ENCODE data around the gene ENPP5.
"Not testable (repeated sequence)": the region's sequence is repeated elsewhere in the genome, so short reads cannot be mapped to it uniquely, and the experiment has no call there.

Gene ENPP5

GRCh38 chr6:46136831-46137230 lies 33.9 kb downstream of the ENPP5 start:
- H3K9ac ChIP-seq (ENCODE audit: low read depth in 1 of 2, low read length in 2 of 2) = no peak overlapping the region
- no peak overlapping the region for H3K4me3 ChIP-seq (ENCODE audit: low read length in 2 of 2)
- no peaks in the 10 kb centered on the region for H3K4me1 ChIP-seq (ENCODE audit: control insufficient read depth in 2 of 2, insufficient read depth in 2 of 2, low read length in 2 of 2)
- no peaks in the 10 kb centered on the region for H3K9me3 ChIP-seq (ENCODE audit: control insufficient read depth in 2 of 2, low read length in 2 of 2)
- H3K27ac ChIP-seq (ENCODE audit: low read depth in 2 of 2, low read length in 2 of 2) = no peak overlapping the region
- H3K27me3 ChIP-seq (ENCODE audit: control insufficient read depth in 2 of 2, insufficient read depth in 2 of 2, low read length in 2 of 2) = no peaks in the 10 kb centered on the region
- H3K36me3 ChIP-seq (ENCODE audit: control insufficient read depth in 2 of 2, insufficient read depth in 2 of 2, low read length in 2 of 2) = peaks cover 0 to 2% of the 10 kb centered on the region in 2 donors

- no peaks in the 10 kb centered on the region for H3K27me3 ChIP-seq (ENCODE audit: control insufficient read depth in 2 of 2, insufficient read depth in 2 of 2, low read length in 2 of 2)
- H3K9me3 ChIP-seq (ENCODE audit: control insufficient read depth in 2 of 2, low read length in 2 of 2) = no peaks in the 10 kb centered on the region
- H3K9ac ChIP-seq (ENCODE audit: low read depth in 1 of 2, low read length in 2 of 2) = no peak overlapping the region
- no peak overlapping the region for H3K27ac ChIP-seq (ENCODE audit: low read depth in 2 of 2, low read length in 2 of 2)
- H3K36me3 ChIP-seq (ENCODE audit: control insufficient read depth in 2 of 2, insufficient read depth in 2 of 2, low read length in 2 of 2) = peaks cover 0 to 2% of the 10 kb centered on the region in 2 donors
- peaks cover 2 to 3% of the 10 kb centered on the region in 2 donors for H3K4me1 ChIP-seq (ENCODE audit: control insufficient read depth in 2 of 2, insufficient read depth in 2 of 2, low read length in 2 of 2)
- H3K4me3 ChIP-seq (ENCODE audit: low read length in 2 of 2) = no peak overlapping the region
Measured at GRCh38 chr6:46135176-46135575, 35.6 kb downstream of the ENPP5 start.

GRCh38 chr6:46134216-46134615 lies 36.6 kb downstream of the ENPP5 start:
- H3K27ac ChIP-seq (ENCODE audit: low read depth in 2 of 2, low read length in 2 of 2) = no peak overlapping the region
- H3K27me3 ChIP-seq (ENCODE audit: control insufficient read depth in 2 of 2, insufficient read depth in 2 of 2, low read length in 2 of 2) = no peaks in the 10 kb centered on the region
- H3K9ac ChIP-seq (ENCODE audit: low read depth in 1 of 2, low read length in 2 of 2) = no peak overlapping the region
- H3K9me3 ChIP-seq (ENCODE audit: control insufficient read depth in 2 of 2, low read length in 2 of 2) = no peaks in the 10 kb centered on the region
- H3K36me3 ChIP-seq (ENCODE audit: control insufficient read depth in 2 of 2, insufficient read depth in 2 of 2, low read length in 2 of 2) = no peaks in the 10 kb centered on the region
- H3K4me3 ChIP-seq (ENCODE audit: low read length in 2 of 2) = no peak overlapping the region
- H3K4me1 ChIP-seq (ENCODE audit: control insufficient read depth in 2 of 2, insufficient read depth in 2 of 2, low read length in 2 of 2) = peaks cover 2 to 3% of the 10 kb centered on the region in 2 donors

GRCh38 chr6:46131291-46131690 lies 39.5 kb downstream of the ENPP5 start:
- not testable (repeated sequence) for H3K27ac ChIP-seq (ENCODE audit: low read depth in 2 of 2, low read length in 2 of 2); H3K9ac ChIP-seq (ENCODE audit: low read depth in 1 of 2, low read length in 2 of 2); H3K36me3 ChIP-seq (ENCODE audit: control insufficient read depth in 2 of 2, insufficient read depth in 2 of 2, low read length in 2 of 2); H3K9me3 ChIP-seq (ENCODE audit: control insufficient read depth in 2 of 2, low read length in 2 of 2); H3K27me3 ChIP-seq (ENCODE audit: control insufficient read depth in 2 of 2, insufficient read depth in 2 of 2, low read length in 2 of 2); H3K4me3 ChIP-seq (ENCODE audit: low read length in 2 of 2); H3K4me1 ChIP-seq (ENCODE audit: control insufficient read depth in 2 of 2, insufficient read depth in 2 of 2, low read length in 2 of 2)

- no peaks in the 10 kb centered on the region for H3K36me3 ChIP-seq (ENCODE audit: control insufficient read depth in 2 of 2, insufficient read depth in 2 of 2, low read length in 2 of 2)
- H3K9ac ChIP-seq (ENCODE audit: low read depth in 1 of 2, low read length in 2 of 2) = peak overlapping the region; percentile 89 to 97
- no peaks in the 10 kb centered on the region for H3K27me3 ChIP-seq (ENCODE audit: control insufficient read depth in 2 of 2, insufficient read depth in 2 of 2, low read length in 2 of 2)
- H3K4me3 ChIP-seq (ENCODE audit: low read length in 2 of 2) = peak overlapping the region; percentile 66 to 98
- H3K9me3 ChIP-seq (ENCODE audit: control insufficient read depth in 2 of 2, low read length in 2 of 2) = no peaks in the 10 kb centered on the region
- peaks cover 3 to 5% of the 10 kb centered on the region in 2 donors for H3K4me1 ChIP-seq (ENCODE audit: control insufficient read depth in 2 of 2, insufficient read depth in 2 of 2, low read length in 2 of 2)
- no peak overlapping the region for H3K27ac ChIP-seq (ENCODE audit: low read depth in 2 of 2, low read length in 2 of 2)
Measured at GRCh38 chr6:46130666-46131065, 40.1 kb downstream of the ENPP5 start.

GRCh38 chr6:46129629-46130511 lies 40.9 kb downstream of the ENPP5 start, which contains the start of gene ENPP4:
ENPP4 (plus strand) TSS chr6:46129989; CDS start chr6:46139584, 9,595 bp downstream.
- no peaks in the 10 kb centered on the region for H3K27me3 ChIP-seq (ENCODE audit: control insufficient read depth in 2 of 2, insufficient read depth in 2 of 2, low read length in 2 of 2)
- H3K4me1 ChIP-seq (ENCODE audit: control insufficient read depth in 2 of 2, insufficient read depth in 2 of 2, low read length in 2 of 2) = peaks cover 3 to 5% of the 10 kb centered on the region in 2 donors
- H3K9me3 ChIP-seq (ENCODE audit: control insufficient read depth in 2 of 2, low read length in 2 of 2) = no peaks in the 10 kb centered on the region
- peak within 1 kb of the TSS; percentile 89 to 97 for H3K9ac ChIP-seq (ENCODE audit: low read depth in 1 of 2, low read length in 2 of 2)
- H3K4me3 ChIP-seq (ENCODE audit: low read length in 2 of 2) = peak within 1 kb of the TSS; percentile 66 to 98
- H3K27ac ChIP-seq (ENCODE audit: low read depth in 2 of 2, low read length in 2 of 2) = peak within 1 kb of the TSS; percentile 77 to 84
- no peaks in the 10 kb centered on the region for H3K36me3 ChIP-seq (ENCODE audit: control insufficient read depth in 2 of 2, insufficient read depth in 2 of 2, low read length in 2 of 2)

GRCh38 chr6:46129291-46129628 lies 41.5 kb downstream of the ENPP5 start:
- Histone ChIP-seq H3K36me3 (ENCODE audit: control insufficient read depth in 2 of 2, insufficient read depth in 2 of 2, low read length in 2 of 2) (no peaks in the 10 kb centered on the region), H3K27ac (ENCODE audit: low read depth in 2 of 2, low read length in 2 of 2) (peak overlapping the region; percentile 62 to 84), H3K4me1 (ENCODE audit: control insufficient read depth in 2 of 2, insufficient read depth in 2 of 2, low read length in 2 of 2) (peaks cover 3 to 5% of the 10 kb centered on the region in 2 donors), H3K4me3 (ENCODE audit: low read length in 2 of 2) (peak overlapping the region; percentile 66 to 98), H3K27me3 (ENCODE audit: control insufficient read depth in 2 of 2, insufficient read depth in 2 of 2, low read length in 2 of 2) (no peaks in the 10 kb centered on the region), H3K9ac (ENCODE audit: low read depth in 1 of 2, low read length in 2 of 2) (peak overlapping the region; percentile 89 to 97), H3K9me3 (ENCODE audit: control insufficient read depth in 2 of 2, low read length in 2 of 2) (no peaks in the 10 kb centered on the region)

GRCh38 chr6:46128476-46128875 lies 42.3 kb downstream of the ENPP5 start:
- Histone ChIP-seq H3K36me3 (ENCODE audit: control insufficient read depth in 2 of 2, insufficient read depth in 2 of 2, low read length in 2 of 2) (no peaks in the 10 kb centered on the region), H3K27me3 (ENCODE audit: control insufficient read depth in 2 of 2, insufficient read depth in 2 of 2, low read length in 2 of 2) (no peaks in the 10 kb centered on the region), H3K9ac (ENCODE audit: low read depth in 1 of 2, low read length in 2 of 2) (peak overlapping the region in 1 of 2 donors; percentile 89), H3K27ac (ENCODE audit: low read depth in 2 of 2, low read length in 2 of 2) (no peak overlapping the region), H3K4me3 (ENCODE audit: low read length in 2 of 2) (peak overlapping the region; percentile 2 to 98), H3K9me3 (ENCODE audit: control insufficient read depth in 2 of 2, low read length in 2 of 2) (no peaks in the 10 kb centered on the region), H3K4me1 (ENCODE audit: control insufficient read depth in 2 of 2, insufficient read depth in 2 of 2, low read length in 2 of 2) (peaks cover 3 to 5% of the 10 kb centered on the region in 2 donors)

GRCh38 chr6:46119679-46120078 lies 51.1 kb downstream of the ENPP5 start:
- not testable (repeated sequence) for H3K36me3 ChIP-seq (ENCODE audit: control insufficient read depth in 2 of 2, insufficient read depth in 2 of 2, low read length in 2 of 2)

GRCh38 chr6:46118836-46119235 lies 51.9 kb downstream of the ENPP5 start:
- no peak overlapping the region for H3K27ac ChIP-seq (ENCODE audit: low read depth in 2 of 2, low read length in 2 of 2)
- no peaks in the 10 kb centered on the region for H3K9me3 ChIP-seq (ENCODE audit: control insufficient read depth in 2 of 2, low read length in 2 of 2)
- no peaks in the 10 kb centered on the region for H3K27me3 ChIP-seq (ENCODE audit: control insufficient read depth in 2 of 2, insufficient read depth in 2 of 2, low read length in 2 of 2)
- H3K36me3 ChIP-seq (ENCODE audit: control insufficient read depth in 2 of 2, insufficient read depth in 2 of 2, low read length in 2 of 2) = no peaks in the 10 kb centered on the region
- H3K9ac ChIP-seq (ENCODE audit: low read depth in 1 of 2, low read length in 2 of 2) = no peak overlapping the region
- no peak overlapping the region for H3K4me3 ChIP-seq (ENCODE audit: low read length in 2 of 2)
- no peaks in the 10 kb centered on the region for H3K4me1 ChIP-seq (ENCODE audit: control insufficient read depth in 2 of 2, insufficient read depth in 2 of 2, low read length in 2 of 2)

More at GRCh38 chr6:46119679-46120078, 51.1 kb downstream of the ENPP5 start:
- H3K27ac ChIP-seq (ENCODE audit: low read depth in 2 of 2, low read length in 2 of 2); H3K27me3 ChIP-seq (ENCODE audit: control insufficient read depth in 2 of 2, insufficient read depth in 2 of 2, low read length in 2 of 2); H3K4me3 ChIP-seq (ENCODE audit: low read length in 2 of 2); H3K9ac ChIP-seq (ENCODE audit: low read depth in 1 of 2, low read length in 2 of 2); H3K9me3 ChIP-seq (ENCODE audit: control insufficient read depth in 2 of 2, low read length in 2 of 2); H3K4me1 ChIP-seq (ENCODE audit: control insufficient read depth in 2 of 2, insufficient read depth in 2 of 2, low read length in 2 of 2): not testable (repeated sequence)
